Peyer's patch (tissue), 4 donors: Measurements from ENCODE around the gene MOB3B. TPM values are rescaled to one million over a fixed set of nuclear protein-coding genes. Genes with fewer than 3 reads are reported as not detected.

Experiments
- DNase-seq, 3 donors: peaks; one replicate each; pipeline ENCODE4 v3.0.0-alpha.2; 2017 to 2019
- H3K27ac ChIP-seq, 4 donors: fragments of 200-600 bp; sonication (generic); one replicate each; pipeline ENCODE4 v1.5.1; 2016 to 2019
- H3K27me3 ChIP-seq, 2 donors: fragments of 200-600 bp; sonication (generic); one replicate each; pipeline ENCODE4 v1.5.1; 2019
- H3K36me3 ChIP-seq, 3 donors: fragments of 200-600 bp; sonication (generic); one replicate each; pipeline ENCODE4 v1.5.1; 2016 to 2019
- H3K4me1 ChIP-seq, 4 donors: fragments of 200-600 bp; sonication (generic); one replicate each; pipeline ENCODE4 v1.5.1; 2016 to 2019
- H3K4me3 ChIP-seq, 4 donors: fragments of 200-600 bp; sonication (generic); 1 replicate in 3 of 4; 2 replicates in 1 of 4; pipeline ENCODE4 v1.5.1; 2016 to 2019; ENCODE audit warnings: mild to moderate bottlenecking in 1 of 4
- H3K9me3 ChIP-seq, 4 donors: fragments of 200-600 bp; sonication (generic); one replicate each; pipeline ENCODE4 v1.5.1; 2016 to 2019; ENCODE audit warnings: mild to moderate bottlenecking in 1 of 4
- CTCF ChIP-seq, 6 experiments: fragments of 450-650 bp in 4 of 6; fragments of 200-600 bp in 2 of 6; sonication (generic) in 1 of 6; IDR thresholded peaks; one replicate each; pipeline ENCODE4 v1.5.1; 2017 to 2019; ENCODE audit warnings: antibody characterized with exemption in 6 of 6, mild to moderate bottlenecking in 3 of 6, moderate library complexity in 1 of 6
- POLR2A ChIP-seq, 2 donors: fragments of 450-650 bp; IDR thresholded peaks; one replicate each; pipeline ENCODE4 v1.5.1; 2017; ENCODE audit warnings: antibody characterized with exemption in 2 of 2, mild to moderate bottlenecking in 2 of 2, moderate library complexity in 2 of 2
- total RNA-seq, 4 donors: library from RNA; depleted of rRNA; stranded (reverse); fragments of >200 nt; gene quantifications; one replicate each; pipeline ENCODE4 v1.1.0, GENCODE V29; 2016

MOB3B gene
- total RNA-seq, 4 donors from 2014 or later = 24.8 to 65.7 (median 36.4) TPM

DNA sequence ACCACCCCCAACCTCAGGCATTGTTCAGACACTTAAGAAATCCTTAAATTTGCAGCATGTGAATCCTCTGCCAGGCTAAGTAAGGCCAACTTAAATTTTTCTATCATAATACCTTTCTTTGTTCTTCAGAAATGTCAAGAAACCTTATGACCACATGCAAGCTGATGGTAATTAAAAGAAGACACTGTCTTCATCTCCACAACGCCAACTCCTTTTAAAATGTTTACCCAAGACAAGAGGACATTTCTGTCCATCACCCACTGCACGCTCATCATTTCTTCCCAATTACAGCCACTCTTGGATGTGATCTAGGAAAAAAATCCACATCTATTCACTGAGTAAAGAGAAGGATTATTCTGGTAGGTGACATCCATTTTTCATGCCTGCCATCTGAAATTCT is 11.6 kb downstream of the MOB3B start:
- no peaks in the 10 kb centered on the region for H3K27me3 ChIP-seq

DNA sequence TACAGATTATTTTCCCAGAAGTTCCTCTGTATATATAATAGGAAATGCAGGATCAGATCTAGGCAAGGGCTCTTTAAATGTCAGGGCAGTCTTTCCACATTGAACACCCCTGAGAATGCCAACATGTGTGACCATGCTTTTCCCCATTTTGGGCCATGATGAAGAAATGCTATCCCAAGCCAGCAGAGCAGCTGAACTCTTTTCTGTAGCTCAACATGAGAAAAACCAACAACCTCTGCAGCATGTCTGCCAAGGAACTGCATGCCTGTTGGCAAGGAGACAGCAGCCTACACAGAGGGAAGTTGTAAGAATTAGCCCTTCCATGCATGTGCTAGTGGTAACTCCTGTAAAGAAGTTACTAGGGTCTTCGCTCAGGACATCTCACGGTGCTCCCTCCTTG is 15.1 kb downstream of the MOB3B start:
- H3K4me1 ChIP-seq = no peaks in the 10 kb centered on the region
- no peak overlapping the region for H3K4me3 ChIP-seq
- no peaks in the 10 kb centered on the region for H3K36me3 ChIP-seq
- TF ChIP-seq CTCF (IDR thresholded peaks at IDR 0.05) = no peak
- TF ChIP-seq POLR2A (IDR thresholded peaks at IDR 0.05) = no peak
- DNase-seq = no peak
- H3K27ac ChIP-seq = no peak overlapping the region
- no peaks in the 10 kb centered on the region for H3K27me3 ChIP-seq
- H3K9me3 ChIP-seq = no peaks in the 10 kb centered on the region

More for the DNA sequence above, 11.6 kb downstream of the MOB3B start:
- H3K9me3 ChIP-seq = no peaks in the 10 kb centered on the region
- no peaks in the 10 kb centered on the region for H3K4me1 ChIP-seq
- DNase-seq = no peak
- TF ChIP-seq CTCF (IDR thresholded peaks at IDR 0.05) (no peak), POLR2A (IDR thresholded peaks at IDR 0.05) (no peak)
- no peak overlapping the region for H3K27ac ChIP-seq
- no peak overlapping the region for H3K4me3 ChIP-seq
- H3K36me3 ChIP-seq = no peaks in the 10 kb centered on the region

GRCh38 chr9:27511771-27512170 is 17.8 kb downstream of the MOB3B start:
- no peak for DNase-seq
- H3K27me3 ChIP-seq = no peaks in the 10 kb centered on the region
- H3K4me1 ChIP-seq = no peaks in the 10 kb centered on the region
- TF ChIP-seq POLR2A (IDR thresholded peaks at IDR 0.05) (no peak), CTCF (IDR thresholded peaks at IDR 0.05) (no peak)
- peaks cover 0 to 4% (median 0%) of the 10 kb centered on the region in 3 donors for H3K36me3 ChIP-seq
- no peak overlapping the region for H3K27ac ChIP-seq
- no peak overlapping the region for H3K4me3 ChIP-seq
- H3K9me3 ChIP-seq = no peaks in the 10 kb centered on the region

DNA sequence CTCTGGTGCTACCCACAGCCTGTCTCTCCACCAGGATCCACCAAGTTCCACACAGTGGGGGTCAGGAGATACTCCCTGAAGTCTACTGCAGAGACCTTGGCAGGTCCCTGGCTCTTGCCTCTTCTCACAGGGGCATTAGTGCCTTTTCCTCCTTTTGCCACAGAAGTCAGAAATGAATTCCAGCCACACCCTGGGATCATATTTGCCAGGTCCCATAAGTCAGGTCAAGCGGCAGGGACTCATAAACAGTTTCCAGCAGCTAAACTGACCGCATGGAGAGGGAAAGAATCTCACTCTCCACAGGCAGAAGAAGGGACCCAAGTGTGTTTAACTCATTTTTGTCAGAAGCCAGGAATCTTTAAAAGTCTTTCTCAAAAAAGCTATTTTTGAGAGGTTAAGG is 18.8 kb downstream of the MOB3B start:
- Histone ChIP-seq H3K27ac (no peak overlapping the region), H3K4me1 (no peaks in the 10 kb centered on the region), H3K9me3 (no peaks in the 10 kb centered on the region), H3K36me3 (peaks cover 0 to 5% (median 0%) of the 10 kb centered on the region in 3 donors), H3K27me3 (no peaks in the 10 kb centered on the region), H3K4me3 (no peak overlapping the region)
- TF ChIP-seq POLR2A (IDR thresholded peaks at IDR 0.05) = no peak
- no peak for TF ChIP-seq CTCF (IDR thresholded peaks at IDR 0.05)
- DNase-seq = no peak

- Histone ChIP-seq H3K4me3 (no peak overlapping the region), H3K36me3 (peaks cover 0 to 5% (median 0%) of the 10 kb centered on the region in 3 donors), H3K4me1 (no peaks in the 10 kb centered on the region), H3K27me3 (no peaks in the 10 kb centered on the region), H3K9me3 (no peaks in the 10 kb centered on the region), H3K27ac (no peak overlapping the region)
- DNase-seq = no peak
- TF ChIP-seq CTCF (IDR thresholded peaks at IDR 0.05) = no peak
- no peak for TF ChIP-seq POLR2A (IDR thresholded peaks at IDR 0.05)
These were observed 22.6 kb downstream of the MOB3B start for GRCh38 chr9:27506981-27507380.

DNA sequence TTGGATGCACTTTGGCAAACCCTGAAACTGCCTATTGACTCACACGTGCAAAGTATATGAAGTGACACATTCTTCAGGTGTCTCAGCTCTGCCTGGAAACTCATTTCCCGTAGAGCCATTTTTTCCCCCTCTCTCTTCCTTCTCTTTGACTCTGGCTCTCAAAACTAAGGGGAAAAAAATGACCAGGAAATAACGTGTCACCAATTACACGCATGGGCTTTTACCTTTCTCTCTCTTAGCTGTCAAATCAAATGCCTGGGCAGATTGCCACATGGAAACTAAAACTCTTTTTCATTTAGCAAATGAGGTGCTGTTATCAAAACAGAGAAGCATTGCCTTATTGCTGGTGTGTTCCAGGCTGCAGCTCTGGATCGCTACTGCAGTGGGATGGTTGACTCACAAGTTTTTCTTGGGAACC is 23.9 kb downstream of the MOB3B start:
- no peak for TF ChIP-seq POLR2A (IDR thresholded peaks at IDR 0.05)
- H3K27me3 ChIP-seq = no peaks in the 10 kb centered on the region
- no peak overlapping the region for H3K27ac ChIP-seq
- no peak for DNase-seq
- no peak overlapping the region for H3K4me3 ChIP-seq
- no peaks in the 10 kb centered on the region for H3K9me3 ChIP-seq
- H3K4me1 ChIP-seq = no peaks in the 10 kb centered on the region
- peaks cover 0 to 5% (median 0%) of the 10 kb centered on the region in 3 donors for H3K36me3 ChIP-seq
